ENCODE results near the gene BRINP2. TPM values are rescaled to one million over a fixed set of nuclear protein-coding genes. Genes with fewer than 3 reads are reported as not detected.

The BRINP2 gene
- total RNA-seq, 2 donors from 2014 or later: not detected

- peaks cover 59% of the 10 kb centered on the region for H3K27me3 ChIP-seq (ENCODE audit: control insufficient read depth, insufficient read depth, low read length, poor library complexity, severe bottlenecking)
- no peaks in the 10 kb centered on the region for H3K4me1 ChIP-seq (ENCODE audit: control insufficient read depth, insufficient read depth, low read length)
- TF ChIP-seq, protein P1, sequence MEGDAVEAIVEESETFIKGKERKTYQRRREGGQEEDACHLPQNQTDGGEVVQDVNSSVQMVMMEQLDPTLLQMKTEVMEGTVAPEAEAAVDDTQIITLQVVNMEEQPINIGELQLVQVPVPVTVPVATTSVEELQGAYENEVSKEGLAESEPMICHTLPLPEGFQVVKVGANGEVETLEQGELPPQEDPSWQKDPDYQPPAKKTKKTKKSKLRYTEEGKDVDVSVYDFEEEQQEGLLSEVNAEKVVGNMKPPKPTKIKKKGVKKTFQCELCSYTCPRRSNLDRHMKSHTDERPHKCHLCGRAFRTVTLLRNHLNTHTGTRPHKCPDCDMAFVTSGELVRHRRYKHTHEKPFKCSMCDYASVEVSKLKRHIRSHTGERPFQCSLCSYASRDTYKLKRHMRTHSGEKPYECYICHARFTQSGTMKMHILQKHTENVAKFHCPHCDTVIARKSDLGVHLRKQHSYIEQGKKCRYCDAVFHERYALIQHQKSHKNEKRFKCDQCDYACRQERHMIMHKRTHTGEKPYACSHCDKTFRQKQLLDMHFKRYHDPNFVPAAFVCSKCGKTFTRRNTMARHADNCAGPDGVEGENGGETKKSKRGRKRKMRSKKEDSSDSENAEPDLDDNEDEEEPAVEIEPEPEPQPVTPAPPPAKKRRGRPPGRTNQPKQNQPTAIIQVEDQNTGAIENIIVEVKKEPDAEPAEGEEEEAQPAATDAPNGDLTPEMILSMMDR (conservative IDR thresholded peaks at IDR 0.05): peak; percentile 90
- 77 to 87% methylated on average over 9 to 20 of the region's 20 CpGs for WGBS, 2 experiments (ENCODE audit: insufficient coverage in 1 of 2, insufficient read length in 1 of 2)
- Mint-ChIP-seq H3K36me3 (ENCODE audit: low read depth) (no peaks in the 10 kb centered on the region), H3K9me3 (no peaks in the 10 kb centered on the region), H3K27me3 (ENCODE audit: insufficient read depth) (peaks cover 39% of the 10 kb centered on the region), H3K4me3 (no peak overlapping the region), H3K27ac (no peak overlapping the region), H3K4me1 (peaks cover 8% of the 10 kb centered on the region)
- H3K9me3 ChIP-seq (ENCODE audit: control insufficient read depth, low read length): no peaks in the 10 kb centered on the region
- H3K9ac ChIP-seq (ENCODE audit: extremely low read depth, low read length, poor library complexity, severe bottlenecking): no peak overlapping the region
- DNase-seq: peak; percentile 91
- no peaks in the 10 kb centered on the region for H3K36me3 ChIP-seq (ENCODE audit: control insufficient read depth, insufficient read depth, low read length)
- H3K4me3 ChIP-seq (ENCODE audit: low read length): no peak overlapping the region
- no peak overlapping the region for H3K27ac ChIP-seq (ENCODE audit: low read depth, low read length)
Measured at GRCh38 chr1:177256153-177257075, 85.7 kb downstream of the BRINP2 start.

DNA sequence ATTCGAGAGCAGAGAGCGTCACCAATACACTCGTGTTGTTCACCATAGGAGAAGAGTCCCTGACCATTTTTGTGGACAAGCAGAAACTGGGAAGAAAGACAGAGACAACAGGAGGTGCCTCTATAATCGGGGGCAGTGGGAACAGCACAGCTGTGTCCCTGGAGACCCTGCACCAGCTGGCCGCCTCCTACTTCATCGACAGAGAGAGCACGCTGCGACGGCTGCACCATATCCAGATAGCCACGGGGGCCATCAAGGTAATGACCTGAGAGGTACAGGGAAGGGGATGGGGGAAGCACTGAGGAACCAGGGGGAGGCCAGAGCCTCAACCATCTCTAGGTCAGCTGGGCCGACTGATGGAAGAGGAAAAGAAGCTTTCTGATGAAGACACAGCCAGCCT is 86.4 kb downstream of the BRINP2 start:
- Mint-ChIP-seq H3K4me3 (no peak overlapping the region), H3K4me1 (peaks cover 8% of the 10 kb centered on the region), H3K9me3 (no peaks in the 10 kb centered on the region), H3K36me3 (ENCODE audit: low read depth) (no peaks in the 10 kb centered on the region), H3K27ac (no peak overlapping the region), H3K27me3 (ENCODE audit: insufficient read depth) (peaks cover 39% of the 10 kb centered on the region)
- Histone ChIP-seq H3K4me1 (ENCODE audit: control insufficient read depth, insufficient read depth, low read length) (no peaks in the 10 kb centered on the region), H3K9me3 (ENCODE audit: control insufficient read depth, low read length) (no peaks in the 10 kb centered on the region), H3K9ac (ENCODE audit: extremely low read depth, low read length, poor library complexity, severe bottlenecking) (no peak overlapping the region), H3K4me3 (ENCODE audit: low read length) (no peak overlapping the region), H3K36me3 (ENCODE audit: control insufficient read depth, insufficient read depth, low read length) (no peaks in the 10 kb centered on the region), H3K27ac (ENCODE audit: low read depth, low read length) (no peak overlapping the region), H3K27me3 (ENCODE audit: control insufficient read depth, insufficient read depth, low read length, poor library complexity, severe bottlenecking) (peaks cover 66% of the 10 kb centered on the region)
- DNase-seq: no peak
- 91 to 93% methylated on average over 7 to 11 of the region's 11 CpGs for WGBS, 2 experiments (ENCODE audit: insufficient coverage in 1 of 2, insufficient read length in 1 of 2)
- TF ChIP-seq, protein P1 (conservative IDR thresholded peaks at IDR 0.05): no peak

GRCh38 chr1:177257576-177257975 is 86.8 kb downstream of the BRINP2 start:
- Histone ChIP-seq H3K9me3 (ENCODE audit: control insufficient read depth, low read length) (no peaks in the 10 kb centered on the region), H3K36me3 (ENCODE audit: control insufficient read depth, insufficient read depth, low read length) (no peaks in the 10 kb centered on the region), H3K9ac (ENCODE audit: extremely low read depth, low read length, poor library complexity, severe bottlenecking) (no peak overlapping the region), H3K4me1 (ENCODE audit: control insufficient read depth, insufficient read depth, low read length) (no peaks in the 10 kb centered on the region), H3K27me3 (ENCODE audit: control insufficient read depth, insufficient read depth, low read length, poor library complexity, severe bottlenecking) (peaks cover 71% of the 10 kb centered on the region), H3K27ac (ENCODE audit: low read depth, low read length) (no peak overlapping the region), H3K4me3 (ENCODE audit: low read length) (no peak overlapping the region)
- H3K9me3 Mint-ChIP-seq: no peaks in the 10 kb centered on the region
- 86 to 92% methylated on average over 3 to 4 of the region's 4 CpGs for WGBS, 2 experiments (ENCODE audit: insufficient coverage in 1 of 2, insufficient read length in 1 of 2)
- H3K4me1 Mint-ChIP-seq: peaks cover 8% of the 10 kb centered on the region
- TF ChIP-seq, protein P1 (conservative IDR thresholded peaks at IDR 0.05): no peak
- H3K27me3 Mint-ChIP-seq (ENCODE audit: insufficient read depth): peaks cover 39% of the 10 kb centered on the region
- H3K27ac Mint-ChIP-seq: no peak overlapping the region
- H3K4me3 Mint-ChIP-seq: no peak overlapping the region
- H3K36me3 Mint-ChIP-seq (ENCODE audit: low read depth): no peaks in the 10 kb centered on the region
- no peak for DNase-seq
